Measurements from ENCODE around the gene LCA5. TPM values are rescaled to one million over a fixed set of nuclear protein-coding genes. Genes with fewer than 3 reads are reported as not detected.
"Not testable (repeated sequence)": the region's sequence is repeated elsewhere in the genome, so short reads cannot be mapped to it uniquely, and the experiment has no call there.

LCA5 gene
- total RNA-seq, 1 donor from 2014 or later = 2.2 TPM

- ATAC-seq (no peak), DNase-seq (ENCODE audit: missing footprints) (no peak)
- intact Hi-C loops (cut with DNase I) = no loop called here
Observed at GRCh38 chr6:79470728-79471127, 66.5 kb downstream of the LCA5 start.

DNA sequence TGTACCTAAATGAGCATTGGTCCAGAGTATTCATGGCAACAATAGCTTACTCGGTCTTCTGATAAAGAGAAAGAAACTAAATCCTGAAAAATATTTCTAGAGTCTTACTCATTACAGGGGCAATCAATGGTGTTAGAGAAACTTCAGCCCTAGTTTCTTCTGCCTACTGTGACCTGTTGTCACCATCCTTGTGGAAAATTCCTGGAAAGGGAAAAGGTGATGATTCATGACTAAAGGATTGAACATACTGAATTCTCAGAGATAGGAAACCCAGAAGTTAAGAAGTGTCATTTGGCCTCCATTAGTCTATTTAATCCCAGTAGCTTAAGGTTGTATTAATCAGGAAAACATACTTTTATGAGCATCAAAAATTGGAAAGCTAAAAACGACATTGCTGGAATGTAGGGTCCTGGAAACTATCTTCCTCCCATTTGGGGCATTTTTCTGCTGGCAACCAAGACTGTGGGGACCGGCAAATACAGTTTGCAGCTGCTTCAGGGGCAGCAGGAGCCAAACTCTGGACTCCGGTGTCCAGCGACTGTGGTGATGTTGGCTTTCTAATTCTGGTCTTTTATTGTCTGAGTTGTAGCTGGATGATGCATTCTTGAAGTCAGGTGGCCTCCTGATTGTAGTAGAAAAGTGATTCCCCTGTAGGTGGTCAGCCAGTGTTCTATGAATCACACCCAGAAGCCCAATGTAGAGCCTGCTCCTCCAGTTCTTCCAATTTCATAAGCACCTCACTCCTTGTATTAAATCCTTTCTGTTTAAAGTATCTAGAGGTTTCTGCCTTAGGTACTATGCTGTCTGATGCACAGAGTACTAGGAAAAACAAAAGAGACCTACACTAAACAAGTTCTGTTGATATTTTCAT is 67.6 kb downstream of the LCA5 start:
- intact Hi-C loops (cut with DNase I) = no loop called here
- DNase-seq (ENCODE audit: missing footprints) (no peak), ATAC-seq (no peak)

DNA sequence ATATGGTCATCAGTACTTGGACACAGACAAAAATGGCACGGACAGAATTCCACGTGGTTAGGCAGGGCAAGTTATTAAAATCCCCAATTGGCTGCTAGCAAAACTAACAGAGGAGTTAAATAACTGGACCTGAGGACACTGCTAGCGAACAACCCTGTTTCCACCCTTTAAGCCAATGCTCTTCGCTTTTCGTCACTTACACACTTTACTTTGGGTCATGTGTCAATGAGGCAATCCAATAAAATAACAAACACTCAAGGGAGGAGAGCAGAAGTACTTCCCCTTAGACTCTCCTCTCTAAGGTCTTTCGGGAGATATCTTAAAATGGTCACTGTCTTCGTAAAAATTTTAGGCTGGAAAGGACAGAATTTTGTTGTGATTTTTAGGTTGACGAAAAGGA is 68.6 kb downstream of the LCA5 start:
- intact Hi-C loops (cut with DNase I) = no loop called here
- ATAC-seq = no peak
- no peak for DNase-seq (ENCODE audit: missing footprints)

DNA sequence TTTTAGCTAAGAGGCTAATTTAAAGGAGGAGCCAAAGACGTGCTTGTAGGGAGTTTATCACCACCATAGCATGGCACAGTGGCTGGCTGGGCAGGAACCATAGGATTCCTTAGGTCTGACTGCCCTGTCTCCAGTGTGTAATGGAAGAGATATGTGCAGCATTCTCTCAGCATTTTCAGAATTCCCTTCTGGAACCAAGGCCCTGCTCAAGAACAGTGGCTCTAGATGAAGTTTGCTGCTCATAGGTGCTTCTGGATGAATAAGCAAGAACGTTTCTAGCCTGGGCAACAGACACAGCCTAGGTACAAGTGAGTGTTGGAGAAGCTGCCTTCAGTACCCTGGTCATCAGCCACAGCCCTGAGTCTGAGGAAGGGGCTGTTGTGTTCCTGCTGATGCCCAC is 69.1 kb downstream of the LCA5 start:
- DNase-seq (ENCODE audit: missing footprints) (no peak), ATAC-seq (no peak)
- intact Hi-C loops (cut with DNase I) = no loop called here

DNA sequence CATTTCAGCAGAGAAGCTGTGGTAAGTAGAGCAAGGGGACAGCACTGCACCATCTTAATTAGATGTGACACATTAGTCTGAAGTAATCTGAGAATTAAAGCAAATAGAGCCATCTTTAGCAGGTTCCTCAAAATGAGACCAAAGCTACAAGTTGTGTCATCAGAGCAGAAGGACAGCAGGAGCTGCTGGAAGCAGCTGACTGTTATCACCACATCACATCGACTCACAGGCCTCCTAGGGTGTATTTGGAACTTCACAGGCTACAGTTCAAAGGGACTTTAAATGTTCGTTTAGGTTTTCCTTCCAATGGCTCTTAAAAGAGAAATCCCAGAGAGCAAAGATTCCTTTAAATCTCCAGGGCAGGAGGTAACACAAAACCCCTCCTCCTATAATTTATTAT is 69.5 kb downstream of the LCA5 start:
- intact Hi-C loops (cut with DNase I) = no loop called here
- DNase-seq (ENCODE audit: missing footprints) = no peak
- ATAC-seq = no peak

DNA sequence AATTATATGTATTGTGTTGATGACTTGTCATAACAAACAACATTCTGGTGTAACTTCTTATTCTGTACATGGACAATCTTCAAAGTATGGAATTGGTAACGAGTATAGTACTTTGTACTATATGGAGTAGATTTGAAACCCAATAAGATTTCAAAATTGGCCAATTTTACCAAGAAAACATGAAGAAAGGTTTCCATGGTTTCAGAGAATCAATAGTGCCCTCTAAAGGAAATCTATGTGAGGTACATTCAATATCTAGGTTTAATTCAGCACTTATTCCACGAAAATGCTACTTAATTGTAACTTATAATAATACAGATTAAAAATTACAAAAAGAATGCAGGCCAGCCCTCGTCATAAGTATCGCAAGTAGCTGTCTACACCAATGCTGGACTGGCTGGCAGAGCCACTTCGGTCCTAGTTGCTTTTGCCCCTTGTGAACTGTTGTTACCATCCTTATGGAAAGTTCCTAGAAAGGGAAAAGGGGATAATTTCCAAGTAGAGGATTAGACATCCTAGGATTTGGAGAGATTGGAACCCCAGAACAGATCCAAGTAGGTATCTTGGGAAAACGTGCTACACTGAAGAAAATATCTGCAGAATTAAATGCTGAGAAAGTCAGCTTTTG is 70.9 kb downstream of the LCA5 start:
- intact Hi-C loops (cut with DNase I) = no loop called here
- DNase-seq (ENCODE audit: missing footprints) = no peak
- no peak for ATAC-seq

GRCh38 chr6:79465381-79465780 is 71.8 kb downstream of the LCA5 start:
- no peak for DNase-seq (ENCODE audit: missing footprints)
- intact Hi-C loops (cut with DNase I) = no loop called here

GRCh38 chr6:79463621-79464050 is 73.6 kb downstream of the LCA5 start:
- ATAC-seq (no peak), DNase-seq (ENCODE audit: missing footprints) (no peak)
- intact Hi-C loops (cut with DNase I) = no loop called here

More at GRCh38 chr6:79465381-79465780, 71.8 kb downstream of the LCA5 start:
- ATAC-seq = no peak

GRCh38 chr6:79461205-79461604 is 76.0 kb downstream of the LCA5 start:
- intact Hi-C loops (cut with DNase I) = no loop called here
- DNase-seq (ENCODE audit: missing footprints) = no peak
- no peak for ATAC-seq

GRCh38 chr6:79455446-79455845 is 81.8 kb downstream of the LCA5 start:
- DNase-seq (ENCODE audit: missing footprints) (no peak), ATAC-seq (no peak)
- intact Hi-C loops (cut with DNase I) = no loop called here

DNA sequence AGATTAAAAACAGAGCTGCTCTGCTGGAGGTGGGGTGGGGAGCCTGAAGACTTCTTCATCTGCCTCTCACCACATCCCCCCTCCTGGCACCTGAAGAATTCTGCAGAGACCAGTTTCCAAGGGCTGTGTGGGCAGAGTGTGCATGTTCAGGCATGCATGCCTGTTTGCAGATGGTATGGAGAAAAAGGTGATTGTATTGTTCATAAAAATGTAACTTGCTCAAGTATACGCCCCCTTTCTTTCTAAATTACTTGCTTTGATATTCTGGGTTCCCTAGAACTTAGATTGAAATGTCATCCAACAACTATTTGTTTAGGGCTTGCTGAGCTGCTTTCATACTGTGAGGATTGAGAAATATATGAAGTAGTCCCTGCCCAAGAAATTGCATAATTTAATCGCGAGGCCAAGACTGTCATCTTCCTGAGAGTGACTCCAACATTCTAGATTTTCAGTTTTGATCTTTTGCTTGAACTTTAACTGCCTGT is 83.6 kb downstream of the LCA5 start:
- ATAC-seq (no peak), DNase-seq (ENCODE audit: missing footprints) (no peak)
- intact Hi-C loops (cut with DNase I) = no loop called here

DNA sequence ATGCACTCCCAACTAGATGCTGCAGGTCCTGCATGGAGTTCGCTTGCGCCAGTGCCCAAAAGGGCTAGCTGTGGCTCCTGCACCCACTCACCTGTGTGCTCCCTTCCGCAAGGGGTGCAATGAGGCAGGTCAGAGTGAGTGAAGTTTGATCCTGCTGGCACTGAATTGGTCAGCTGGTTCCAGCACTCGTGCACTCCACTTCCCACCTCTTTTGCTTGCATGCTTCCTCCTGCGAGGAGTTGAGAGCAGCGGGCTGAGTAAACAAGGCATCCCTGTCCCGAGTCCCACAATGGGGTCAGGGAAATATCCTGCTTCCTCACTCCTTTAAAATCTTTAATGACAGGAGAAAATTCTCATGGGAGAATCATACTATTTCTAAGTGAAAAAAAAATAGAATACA is 86.2 kb downstream of the LCA5 start:
- ATAC-seq = no peak
- DNase-seq (ENCODE audit: missing footprints) = no peak
- intact Hi-C loops (cut with DNase I) = no loop called here

DNA sequence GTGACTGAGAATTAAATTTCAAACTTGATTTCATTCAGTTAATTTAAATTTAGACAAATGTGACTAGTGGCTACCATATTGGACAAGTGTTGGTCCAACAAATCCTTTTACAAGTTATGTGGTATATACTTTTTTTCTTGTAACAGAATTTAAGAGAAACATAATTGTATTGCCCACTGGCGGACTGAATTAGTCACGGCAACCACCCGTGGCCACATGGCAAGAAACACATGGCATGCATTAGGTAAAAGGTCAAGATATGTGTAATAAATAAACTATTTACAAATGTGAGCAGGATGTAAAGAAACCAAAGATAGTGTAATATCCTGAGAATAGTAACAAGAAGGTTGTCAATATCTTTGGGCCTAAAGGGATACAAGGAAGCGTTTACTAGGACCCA is 91.2 kb downstream of the LCA5 start:
- DNase-seq (ENCODE audit: missing footprints) (no peak), ATAC-seq (no peak)
- intact Hi-C loops (cut with DNase I) = no loop called here

DNA sequence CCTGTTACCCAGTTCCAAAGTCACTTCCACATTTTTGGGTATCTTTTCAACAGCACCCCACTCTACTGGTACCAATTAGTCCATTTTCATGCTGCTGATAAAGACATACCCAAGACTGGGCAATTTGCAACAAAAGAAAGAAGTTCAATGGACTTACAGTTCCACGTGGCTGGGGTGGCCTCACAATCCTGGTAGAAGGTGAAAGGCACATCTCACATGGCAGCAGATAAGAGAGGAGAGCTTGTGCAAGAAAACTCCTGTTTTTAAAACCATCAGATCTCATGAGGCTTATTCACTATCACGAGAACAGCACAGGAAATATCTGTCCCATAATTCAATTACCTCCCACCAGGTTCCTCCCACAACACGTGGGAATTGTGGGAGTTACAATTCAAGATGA is 93.4 kb downstream of the LCA5 start:
- DNase-seq (ENCODE audit: missing footprints); ATAC-seq; intact Hi-C loops (cut with DNase I): not testable (repeated sequence)

DNA sequence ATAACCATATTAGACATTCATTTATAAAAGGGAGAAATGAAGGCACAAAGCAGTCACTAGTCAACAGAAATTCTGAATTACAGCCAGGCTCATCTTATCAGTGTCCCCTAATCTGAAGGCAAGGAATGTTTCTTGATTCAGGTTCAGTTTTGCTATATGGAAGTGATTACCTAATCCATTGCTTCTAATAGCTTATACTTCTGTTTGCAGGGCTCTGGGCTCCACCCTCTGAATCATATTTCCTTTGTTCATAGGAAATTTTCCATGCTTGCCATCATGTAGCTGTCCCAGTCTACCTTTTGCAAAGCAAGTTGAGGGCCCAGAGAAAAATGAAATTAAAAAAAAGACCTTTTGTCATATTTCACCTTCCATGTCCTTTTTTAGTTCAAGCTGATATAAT is 96.0 kb downstream of the LCA5 start:
- intact Hi-C loops (cut with DNase I) = no loop called here
- ATAC-seq (no peak), DNase-seq (ENCODE audit: missing footprints) (no peak)

DNA sequence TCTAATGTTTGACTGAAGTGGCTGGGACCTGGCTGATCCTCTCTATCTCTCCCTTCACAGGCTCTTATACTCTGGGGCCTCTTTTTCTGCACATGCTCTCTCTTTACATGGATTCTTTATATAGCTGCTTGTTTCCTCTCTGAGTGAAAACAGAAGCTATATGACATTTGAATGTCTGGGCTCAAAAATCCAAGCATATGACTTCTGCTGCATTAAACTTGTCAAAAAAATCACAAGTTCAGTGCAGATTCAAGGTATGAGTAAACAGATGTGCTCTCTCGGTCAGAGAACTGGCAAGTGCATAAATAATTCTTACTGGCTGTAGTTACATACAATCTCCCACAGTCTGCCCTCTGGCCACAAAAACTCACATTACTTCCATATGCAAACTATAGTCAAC is 96.6 kb downstream of the LCA5 start:
- ATAC-seq (no peak), DNase-seq (ENCODE audit: missing footprints) (no peak)
- intact Hi-C loops (cut with DNase I) = no loop called here

GRCh38 chr6:79438030-79438429 is 99.2 kb downstream of the LCA5 start:
- intact Hi-C loops (cut with DNase I) = no loop called here
- DNase-seq (ENCODE audit: missing footprints) (no peak), ATAC-seq (no peak)

- ATAC-seq = no peak
- DNase-seq (ENCODE audit: missing footprints) = no peak
- intact Hi-C loops (cut with DNase I) = no loop called here
Observed at GRCh38 chr6:79436241-79436640, 101.0 kb downstream of the LCA5 start.

DNA sequence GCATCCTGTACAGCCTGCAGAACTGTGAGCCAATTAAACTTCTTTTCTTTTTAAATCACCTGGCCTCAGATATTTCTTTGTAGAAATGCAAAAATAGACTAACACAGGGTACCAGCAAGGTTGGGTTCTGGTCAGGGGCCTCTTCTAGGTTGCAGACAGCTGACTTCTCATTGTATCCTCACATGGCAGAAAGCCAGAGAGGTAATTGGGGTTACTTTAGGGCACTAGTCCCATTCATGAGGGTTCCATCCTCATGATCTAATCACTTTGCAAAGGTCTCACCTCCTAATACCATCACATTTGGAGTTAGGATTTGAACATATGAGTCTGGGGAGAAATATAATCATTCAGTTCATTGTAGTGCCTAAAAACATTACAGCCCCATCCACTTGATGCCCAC is 101.5 kb downstream of the LCA5 start:
- intact Hi-C loops (cut with DNase I) = no loop called here
- no peak for ATAC-seq

More for the DNA sequence above, 101.5 kb downstream of the LCA5 start:
- DNase-seq (ENCODE audit: missing footprints) = no peak

All from Right ventricle myocardium inferior (tissue), 1 donor.